Measurements from ENCODE around the gene PWP1. TPM values are rescaled to one million over a fixed set of nuclear protein-coding genes. Genes with fewer than 3 reads are reported as not detected.

Gene PWP1
- total RNA-seq, 4 donors from 2014 or later: 39.7 to 98.7 (median 49.6) TPM

Other genes with a start within 250 kb of the PWP1 start
- gene PRDM4, start 75.3 kb downstream of the PWP1 start, total RNA-seq: 10 to 100 TPM; 18.3 to 29.4 (median 26.8) TPM
- not detected for gene ASCL4, start 88.9 kb downstream of the PWP1 start, total RNA-seq

All from esophagus muscularis mucosa (tissue), 4 donors.